HUDEP-2 (cell line): ENCODE data around the gene TINCR.

Source experiments
- DNase-seq, 76 experiments: peaks; one replicate each; lab custom pipeline; 2025; ENCODE audit not compliant: unreplicated experiment in 76 of 76; lab: John Stamatoyannopoulos, UW

TINCR gene

DNA sequence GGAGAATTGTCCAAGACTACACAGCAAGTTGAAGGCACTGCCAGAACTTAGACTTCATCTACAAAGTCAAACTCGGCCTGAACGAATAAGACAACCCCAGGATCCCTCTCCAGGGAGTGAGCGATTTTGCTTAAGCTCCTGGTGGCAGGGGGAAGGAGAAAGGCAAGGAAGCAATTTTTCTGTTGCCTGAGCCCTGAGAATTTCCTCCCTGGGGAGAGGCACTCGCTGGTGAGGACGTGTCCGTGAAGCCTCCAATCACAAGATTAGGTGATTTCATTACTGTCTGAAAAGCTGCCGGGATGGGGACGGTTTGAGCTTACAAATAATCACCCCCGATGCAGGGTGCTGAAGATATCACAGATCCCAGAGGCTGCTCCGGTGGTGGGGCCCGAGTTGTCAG lies 45.6 kb downstream of the TINCR start:
- no peak for DNase-seq

DNA sequence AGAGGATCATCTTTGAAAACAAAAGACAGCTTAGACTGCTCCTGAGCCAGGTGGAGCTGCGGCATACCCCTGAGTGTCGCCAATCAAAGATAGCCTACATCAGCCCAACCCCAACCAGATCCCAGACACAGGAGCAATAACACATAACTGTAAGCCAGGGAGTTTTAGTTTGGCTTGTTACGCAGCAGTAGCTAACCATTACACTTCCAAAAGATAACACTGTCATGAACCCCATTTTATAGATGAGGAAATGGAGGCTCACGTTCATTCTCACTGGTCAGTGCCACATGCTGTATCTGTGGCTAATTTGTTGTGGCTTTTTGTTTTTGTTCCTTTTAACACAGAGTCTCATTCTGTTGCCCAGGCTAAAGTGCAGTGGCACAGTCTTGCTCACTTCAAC lies 47.3 kb downstream of the TINCR start:
- DNase-seq, result no peak

DNA sequence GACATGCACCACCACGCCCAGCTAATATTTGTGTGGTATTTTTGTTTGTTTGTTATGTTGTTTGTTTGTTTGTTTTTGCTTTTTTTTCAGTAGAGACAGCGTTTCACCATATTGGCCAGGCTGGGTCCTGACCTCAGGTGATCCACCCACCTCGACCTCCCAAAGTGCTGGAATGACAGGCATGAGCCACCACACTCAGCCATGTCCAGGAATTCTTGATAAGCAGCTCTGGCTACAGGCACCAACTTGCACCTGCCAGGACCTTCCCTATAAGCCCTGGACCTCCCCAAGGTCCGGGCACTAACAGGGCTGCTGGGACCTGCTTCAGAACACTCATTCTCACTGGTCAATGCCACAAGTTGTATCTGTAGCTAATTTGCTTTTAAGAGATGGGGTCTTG lies 48.7 kb downstream of the TINCR start:
- DNase-seq, result no peak

DNA sequence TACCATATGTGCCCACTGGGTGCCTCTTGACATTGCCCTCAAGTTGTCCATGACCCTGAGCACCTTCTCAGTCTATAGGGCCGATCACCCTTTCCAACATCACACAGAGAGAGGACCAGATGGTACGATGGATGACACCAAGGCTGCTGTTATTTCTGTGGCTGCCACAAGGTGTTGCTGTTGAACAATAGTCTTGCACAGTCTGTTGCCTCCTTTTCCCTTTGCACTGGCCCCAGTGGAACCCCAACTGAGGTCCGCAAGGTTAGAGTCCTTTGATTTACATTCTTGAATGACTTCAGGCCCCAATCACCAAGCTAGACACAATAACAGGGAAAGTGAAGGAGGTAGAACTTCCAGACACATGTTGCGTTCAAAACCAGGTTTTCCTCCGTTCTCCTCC lies 52.0 kb downstream of the TINCR start:
- peak in 2 of 76 experiments; percentile 7 to 16 for DNase-seq

DNA sequence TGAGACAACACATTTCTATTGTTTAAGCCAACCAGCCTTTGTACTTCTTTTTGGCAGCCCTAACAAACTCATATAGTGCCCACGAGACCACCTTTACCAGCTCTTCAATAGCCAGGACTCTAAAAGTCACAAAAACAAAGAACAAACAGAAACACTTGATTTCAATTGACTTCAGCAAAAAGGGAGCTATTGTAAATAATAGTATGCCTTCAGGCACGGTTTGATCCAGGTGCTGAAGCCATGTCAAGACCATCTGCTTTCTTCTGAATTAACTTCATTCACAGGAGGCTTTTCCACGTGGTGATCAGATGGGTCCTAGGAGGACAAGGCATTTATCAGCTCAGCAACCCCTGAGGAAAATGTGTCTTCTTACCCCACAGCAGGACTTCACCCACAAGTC lies 53.8 kb downstream of the TINCR start:
- no peak for DNase-seq

DNA sequence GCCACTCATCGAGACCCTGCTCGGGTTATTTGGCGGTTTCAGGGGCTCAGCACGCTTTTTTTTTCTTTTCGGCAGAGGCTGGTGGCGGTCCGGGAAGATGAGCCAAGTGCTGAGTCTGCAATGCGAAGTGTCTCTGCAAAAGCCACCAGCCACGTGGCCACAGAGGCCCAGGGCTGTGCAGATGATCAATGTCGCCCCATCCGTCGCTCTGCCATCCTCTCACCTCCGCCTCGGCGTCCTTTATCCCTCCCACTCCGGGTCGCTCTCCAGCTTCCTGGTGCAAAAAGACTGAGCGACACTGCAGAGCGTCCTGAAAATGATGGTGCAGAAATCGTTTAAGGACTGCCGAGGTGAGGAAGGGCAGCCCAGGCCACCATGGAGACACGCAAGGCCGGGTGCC lies 55.0 kb downstream of the TINCR start:
- DNase-seq, result no peak
